GM10266 (cell line): ENCODE data around the gene PCAT6.

Source experiments
- DNase-seq: peaks from one replicate; pipeline ENCODE4 v3.0.0; 2012; ENCODE audit errors: extremely low spot score
- TF ChIP-seq, protein P1 (sequence below): IDR thresholded peaks from 2 replicates; pipeline ENCODE4 v1.5.1; 2012; ENCODE audit warnings: mild to moderate bottlenecking, low read depth; ENCODE audit not compliant: control insufficient read depth, insufficient read depth; ENCODE audit errors: missing control alignments

The PCAT6 gene

GRCh38 chr1:202852163-202852904, 41.6 kb downstream of the PCAT6 start:
- TF ChIP-seq, protein P1, sequence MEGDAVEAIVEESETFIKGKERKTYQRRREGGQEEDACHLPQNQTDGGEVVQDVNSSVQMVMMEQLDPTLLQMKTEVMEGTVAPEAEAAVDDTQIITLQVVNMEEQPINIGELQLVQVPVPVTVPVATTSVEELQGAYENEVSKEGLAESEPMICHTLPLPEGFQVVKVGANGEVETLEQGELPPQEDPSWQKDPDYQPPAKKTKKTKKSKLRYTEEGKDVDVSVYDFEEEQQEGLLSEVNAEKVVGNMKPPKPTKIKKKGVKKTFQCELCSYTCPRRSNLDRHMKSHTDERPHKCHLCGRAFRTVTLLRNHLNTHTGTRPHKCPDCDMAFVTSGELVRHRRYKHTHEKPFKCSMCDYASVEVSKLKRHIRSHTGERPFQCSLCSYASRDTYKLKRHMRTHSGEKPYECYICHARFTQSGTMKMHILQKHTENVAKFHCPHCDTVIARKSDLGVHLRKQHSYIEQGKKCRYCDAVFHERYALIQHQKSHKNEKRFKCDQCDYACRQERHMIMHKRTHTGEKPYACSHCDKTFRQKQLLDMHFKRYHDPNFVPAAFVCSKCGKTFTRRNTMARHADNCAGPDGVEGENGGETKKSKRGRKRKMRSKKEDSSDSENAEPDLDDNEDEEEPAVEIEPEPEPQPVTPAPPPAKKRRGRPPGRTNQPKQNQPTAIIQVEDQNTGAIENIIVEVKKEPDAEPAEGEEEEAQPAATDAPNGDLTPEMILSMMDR = peak; percentile 70
- peak; percentile 71 for DNase-seq

DNA sequence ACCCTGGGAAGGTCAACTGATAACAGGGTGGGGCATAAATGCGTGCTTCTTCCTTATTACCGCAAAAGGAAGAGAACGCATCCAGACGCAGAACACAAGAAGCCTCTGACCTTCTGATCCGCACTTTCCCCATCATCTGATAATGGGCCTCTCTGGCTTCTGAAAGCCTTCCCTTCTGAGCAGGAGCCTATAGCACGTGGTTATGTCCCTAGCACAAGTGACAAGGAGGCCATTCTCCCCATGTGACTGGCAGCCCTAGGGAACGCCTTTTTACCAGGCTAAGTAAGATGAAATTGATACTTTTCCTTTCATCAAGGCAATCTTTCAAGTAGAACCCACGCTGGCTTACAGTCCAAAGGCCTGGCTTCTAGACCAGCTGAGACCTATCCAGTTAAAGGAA, 44.0 kb downstream of the PCAT6 start:
- TF ChIP-seq, protein P1 = no peak
- no peak for DNase-seq

DNA sequence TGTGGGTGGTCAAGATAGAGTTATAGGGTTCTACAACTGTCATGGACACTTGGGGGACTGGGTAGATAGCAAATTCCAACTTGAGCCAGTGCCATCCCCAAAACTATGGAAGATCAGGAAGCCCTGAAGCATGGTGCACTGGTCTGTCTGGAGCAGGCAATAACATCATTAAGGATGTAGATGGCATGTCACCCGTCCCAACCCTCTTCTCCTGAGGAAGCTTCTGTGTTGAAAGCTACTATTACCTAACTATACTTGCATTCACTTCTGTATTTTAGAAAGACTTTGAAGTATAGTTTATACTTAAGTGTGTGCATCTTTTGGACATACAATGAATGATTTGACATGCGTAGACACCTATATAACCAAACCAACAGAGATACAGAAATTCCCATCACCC, 45.3 kb downstream of the PCAT6 start:
- TF ChIP-seq, protein P1 = no peak
- DNase-seq = no peak

DNA sequence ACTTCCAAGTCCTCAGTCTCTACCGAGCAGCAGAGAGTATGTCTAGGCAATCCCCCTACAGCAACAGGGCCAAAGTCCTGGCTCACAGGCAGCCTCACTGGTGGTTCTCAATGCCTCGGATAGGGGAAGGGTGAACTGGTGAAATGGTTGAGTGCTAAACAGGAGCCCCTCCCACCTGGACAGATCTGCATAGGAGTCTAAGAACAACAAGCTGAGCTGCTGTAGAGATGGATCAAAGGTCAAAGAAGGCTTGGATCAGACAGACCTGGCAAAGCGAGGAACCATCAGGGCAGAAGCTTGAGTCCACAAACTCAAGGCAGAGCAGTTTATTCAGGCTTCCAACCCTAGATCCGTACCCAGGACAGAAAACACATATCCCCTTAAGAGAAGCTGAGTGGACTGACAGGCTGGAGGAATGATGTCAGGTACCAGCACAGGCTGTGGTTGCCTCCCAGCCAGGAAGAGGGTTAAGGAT, 46.4 kb downstream of the PCAT6 start:
- no peak for DNase-seq
- TF ChIP-seq, protein P1 = no peak

DNA sequence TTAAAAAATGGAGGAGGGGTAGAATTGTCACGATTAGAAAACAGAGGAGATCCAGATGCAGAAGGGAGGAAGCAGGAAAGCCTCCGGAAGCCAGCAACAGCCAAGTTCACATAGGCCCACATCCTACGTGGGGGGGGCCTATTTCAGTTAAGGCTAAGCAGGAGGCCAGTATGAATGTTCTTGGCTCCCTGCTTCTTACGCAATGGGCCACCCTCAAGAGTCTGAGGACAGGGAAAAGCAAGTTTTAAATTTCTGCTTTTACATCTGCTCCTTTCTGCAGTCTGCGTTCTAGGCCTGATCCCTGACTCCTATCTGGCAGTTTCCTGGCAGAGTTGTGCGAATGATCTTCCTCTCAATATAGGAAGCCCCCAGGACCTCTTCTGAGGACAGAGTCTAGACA, 47.6 kb downstream of the PCAT6 start:
- no peak for DNase-seq

GRCh38 chr1:202858789-202859414, 48.1 kb downstream of the PCAT6 start:
- no peak for DNase-seq
- TF ChIP-seq, protein P1 = no peak

More for the DNA sequence above, 47.6 kb downstream of the PCAT6 start:
- TF ChIP-seq, protein P1 = no peak
